Measurements from ENCODE around the gene KCNG2. TPM values are rescaled to one million over a fixed set of nuclear protein-coding genes. Genes with fewer than 3 reads are reported as not detected.

The KCNG2 gene
- total and polyA plus RNA-seq, 10 of the 15 experiments (the other 5 are each of a cell fraction or from before 2014, with no cell fraction given): 0.20 to 0.23 TPM; not detected in 8

DNA sequence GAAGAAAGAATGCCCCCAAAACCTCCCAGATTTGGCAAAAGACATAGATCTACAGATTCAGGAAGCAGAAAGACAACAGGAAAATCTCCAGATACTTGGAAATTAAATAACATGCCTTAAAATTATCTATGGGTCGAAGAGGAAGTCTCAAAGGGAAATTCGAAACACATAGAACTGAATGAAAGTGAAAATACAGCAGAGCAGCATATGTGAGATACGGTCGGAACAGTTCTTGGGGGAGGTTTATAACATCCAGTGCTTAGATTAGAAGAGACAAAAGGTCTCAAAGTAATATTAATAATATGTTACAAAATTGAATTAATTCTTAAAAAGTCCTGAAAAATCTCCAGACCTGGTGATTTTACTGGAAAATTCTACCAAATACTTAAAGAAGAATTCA lies 14.3 kb downstream of the KCNG2 start:
- intact Hi-C loops (cut with micrococcal nuclease; ENCODE audit: unreplicated experiment): no loop called here
- FAIRE-seq (no peak), ATAC-seq (no peak), DNase-seq (ENCODE audit: low read depth, low spot score) (no peak)
- no peak overlapping the region for H3K4me2 ChIP-seq (ENCODE audit: control insufficient read depth, insufficient read depth)
- ChIA-PET SMC1A (ENCODE audit: uncharacterized antibody, unreplicated experiment) (no interaction called here), RAD21 (ENCODE audit: unreplicated experiment) (no interaction called here), POLR2A (no interaction called here), CTCF (no interaction called here)
- H3K36me3 ChIP-seq (ENCODE audit: control insufficient read depth in 2 of 2, insufficient read depth in 2 of 2, low read length in 1 of 2): no peaks in the 10 kb centered on the region
- WGBS (ENCODE audit: insufficient coverage, insufficient replicate concordance, low lambda C conversion rate, missing lambda C conversion rate): 44% methylated on average over 4 of the region's 4 CpGs
- H3K4me1 ChIP-seq (ENCODE audit: control insufficient read depth, insufficient read depth, low read length): no peaks in the 10 kb centered on the region
- no peak overlapping the region for H3K4me3 ChIP-seq
- in situ Hi-C loops (cut with MboI): no loop called here
- no TSS peak for BruUV-seq (replicated peaks)
- H3K27ac ChIP-seq (ENCODE audit: control insufficient read depth, insufficient read depth): no peak overlapping the region
- H3K27me3 ChIP-seq (replicated peaks in 1 of 2; ENCODE audit: control insufficient read depth in 2 of 2, insufficient read depth in 2 of 2, low read length in 1 of 2): no peaks in the 10 kb centered on the region
- H3K79me2 ChIP-seq (ENCODE audit: control insufficient read depth, insufficient read depth, low read length): no peaks in the 10 kb centered on the region
- peak overlapping the region; percentile 11; the same call in 1 of the 2 replicates for H2AFZ ChIP-seq (ENCODE audit: control insufficient read depth, low read depth, low read length)
- H4K20me1 ChIP-seq (ENCODE audit: control insufficient read depth, insufficient read depth): no peaks in the 10 kb centered on the region
- no peaks in the 10 kb centered on the region; the same call in 2 of the 3 replicates for H3K9me3 ChIP-seq (replicated peaks; ENCODE audit: control insufficient read depth, insufficient read depth, low read length)
- no peak overlapping the region for H3K9ac ChIP-seq (ENCODE audit: control insufficient read depth, insufficient read depth, low read length)
- TF ChIP-seq, protein P1, sequence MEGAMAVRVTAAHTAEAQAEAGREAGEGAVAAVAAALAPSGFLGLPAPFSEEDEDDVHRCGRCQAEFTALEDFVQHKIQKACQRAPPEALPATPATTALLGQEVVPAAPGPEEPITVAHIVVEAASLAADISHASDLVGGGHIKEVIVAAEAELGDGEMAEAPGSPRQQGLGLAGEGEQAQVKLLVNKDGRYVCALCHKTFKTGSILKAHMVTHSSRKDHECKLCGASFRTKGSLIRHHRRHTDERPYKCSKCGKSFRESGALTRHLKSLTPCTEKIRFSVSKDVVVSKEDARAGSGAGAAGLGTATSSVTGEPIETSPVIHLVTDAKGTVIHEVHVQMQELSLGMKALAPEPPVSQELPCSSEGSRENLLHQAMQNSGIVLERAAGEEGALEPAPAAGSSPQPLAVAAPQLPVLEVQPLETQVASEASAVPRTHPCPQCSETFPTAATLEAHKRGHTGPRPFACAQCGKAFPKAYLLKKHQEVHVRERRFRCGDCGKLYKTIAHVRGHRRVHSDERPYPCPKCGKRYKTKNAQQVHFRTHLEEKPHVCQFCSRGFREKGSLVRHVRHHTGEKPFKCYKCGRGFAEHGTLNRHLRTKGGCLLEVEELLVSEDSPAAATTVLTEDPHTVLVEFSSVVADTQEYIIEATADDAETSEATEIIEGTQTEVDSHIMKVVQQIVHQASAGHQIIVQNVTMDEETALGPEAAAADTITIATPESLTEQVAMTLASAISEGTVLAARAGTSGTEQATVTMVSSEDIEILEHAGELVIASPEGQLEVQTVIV (IDR thresholded peaks at IDR 0.05; ENCODE audit: borderline replicate concordance, partially characterized antibody): no peak
- TF ChIP-seq JUND (IDR thresholded peaks at IDR 0.05; ENCODE audit: low read depth, low read length) (no peak), TARDBP (IDR thresholded peaks at IDR 0.05; ENCODE audit: borderline replicate concordance) (no peak), SREBF2 (IDR thresholded peaks at IDR 0.05; ENCODE audit: low read length) (no peak), HDAC2 (IDR thresholded peaks at IDR 0.05) (no peak), ETV6 (conservative IDR thresholded peaks at IDR 0.05 in 1 of 2, IDR thresholded peaks at IDR 0.05 in 1 of 2; ENCODE audit: borderline replicate concordance in 1 of 2, low read depth in 1 of 2) (no peak), STAT3 (IDR thresholded peaks at IDR 0.05; ENCODE audit: low read depth, low read length) (no peak), ZBTB11 (CRISPR knock-in tag; IDR thresholded peaks at IDR 0.05) (no peak), ELK1 (IDR thresholded peaks at IDR 0.05; ENCODE audit: low read depth, low read length) (no peak), ZNF592 (IDR thresholded peaks at IDR 0.05) (no peak), SUPT20H (IDR thresholded peaks at IDR 0.05; ENCODE audit: borderline replicate concordance, control insufficient read depth, low read depth, low read length) (no peak)

Measured in GM12878 (cell line).